ENCODE data around the gene FGFBP2. TPM values are rescaled to one million over a fixed set of nuclear protein-coding genes. Genes with fewer than 3 reads are reported as not detected.

The FGFBP2 gene
- total RNA-seq, 2 experiments from 2014 or later, result 8.6 to 8.9 TPM

Other genes with a start within 250 kb of the FGFBP2 start
- 10 to 100 TPM; 40.3 to 42.1 TPM for gene CD38, start 184.8 kb downstream of the FGFBP2 start, total RNA-seq
- gene FGFBP1, start 24.4 kb downstream of the FGFBP2 start, total RNA-seq, result not detected
- under 1 TPM; 0.34 to 0.56 TPM for gene PROM1, start 120.8 kb upstream of the FGFBP2 start, total RNA-seq